Neural cell (in vitro differentiated cells): ENCODE results near the gene SS18L1. TPM values are rescaled to one million over a fixed set of nuclear protein-coding genes. Genes with fewer than 3 reads are reported as not detected.

ENCODE experiments used
- H2AFZ ChIP-seq: fragments of 200-600, 300-800 bp; sonication (generic), shearing (Covaris generic); 2 replicates; pipeline ENCODE4 v1.6.0; 2014; ENCODE audit warnings: low read depth, mild to moderate bottlenecking, antibody characterized with exemption, low read length, moderate library complexity
- H3F3A ChIP-seq: fragments of 200-600 bp; shearing (Covaris generic); 2 replicates; pipeline ENCODE4 v1.6.1; 2016; ENCODE audit warnings: mild to moderate bottlenecking, moderate library complexity, mixed read lengths, antibody characterized with exemption, low read length; ENCODE audit not compliant: insufficient read depth, poor library complexity, severe bottlenecking
- H3K27ac ChIP-seq: fragments of 200-600, 300-800 bp; sonication (generic), shearing (Covaris generic); 2 replicates; pipeline ENCODE4 v1.5.1; 2014; ENCODE audit warnings: mild to moderate bottlenecking, low read length, moderate library complexity
- H3K27me3 ChIP-seq: fragments of 300-800, 200-600 bp; sonication (generic), shearing (Covaris generic); 2 replicates; pipeline ENCODE4 v1.6.0; 2014; ENCODE audit warnings: mild to moderate bottlenecking, low read depth, low read length, moderate library complexity; ENCODE audit not compliant: insufficient read depth
- H3K36me3 ChIP-seq: fragments of 300-800, 200-600 bp; sonication (generic), shearing (Covaris generic); 2 replicates; pipeline ENCODE4 v1.5.1; 2014; ENCODE audit warnings: mild to moderate bottlenecking, antibody characterized with exemption, low read length, moderate library complexity; ENCODE audit not compliant: insufficient read depth
- H3K4me2 ChIP-seq: fragments of 300-800, 200-600 bp; sonication (generic), shearing (Covaris generic); 2 replicates; pipeline ENCODE4 v1.6.0; 2014; ENCODE audit warnings: mild to moderate bottlenecking, low read length
- H3K4me3 ChIP-seq: fragments of 300-800, 200-600 bp; sonication (generic), shearing (Covaris generic); 2 replicates; pipeline ENCODE4 v1.5.1; 2014; ENCODE audit warnings: mild to moderate bottlenecking, low read length, moderate library complexity
- H3K79me2 ChIP-seq: fragments of 200-600 bp; shearing (Covaris generic); replicated peaks from 2 replicates; pipeline ENCODE4 v1.6.0; 2014; ENCODE audit warnings: mild to moderate bottlenecking, low read length, moderate library complexity; ENCODE audit not compliant: insufficient read depth
- H3K9ac ChIP-seq: fragments of 300-800, 200-600 bp; sonication (generic), shearing (Covaris generic); 2 replicates; pipeline ENCODE4 v1.6.1; 2016; ENCODE audit warnings: mild to moderate bottlenecking, low read length, mixed read lengths
- H3K9me2 ChIP-seq: fragments of 200-600 bp; shearing (Covaris generic); 2 replicates; pipeline ENCODE4 v1.6.1; 2016; ENCODE audit warnings: mild to moderate bottlenecking, low read length, mixed read lengths; ENCODE audit not compliant: insufficient read depth
- H3K9me3 ChIP-seq: fragments of 200-600, 300-800 bp; sonication (generic), shearing (Covaris generic); 2 replicates; pipeline ENCODE4 v1.6.1; 2016; ENCODE audit warnings: mild to moderate bottlenecking, mixed run types, low read length, moderate library complexity, mixed read lengths
- H4K20me1 ChIP-seq: fragments of 200-600 bp; shearing (Covaris generic); 2 replicates; pipeline ENCODE4 v1.6.1; 2016; ENCODE audit warnings: mild to moderate bottlenecking, mixed run types; ENCODE audit not compliant: insufficient read depth
- EP300 ChIP-seq: fragments of 450-650 bp; conservative IDR thresholded peaks from 2 replicates; pipeline ENCODE4 v1.6.1; 2014; ENCODE audit warnings: antibody characterized with exemption, mild to moderate bottlenecking, moderate library complexity; ENCODE audit not compliant: poor library complexity, severe bottlenecking
- EZH2 ChIP-seq: fragments of 200-600, 300-800 bp; shearing (Covaris generic), sonication (generic); IDR thresholded peaks from 2 replicates; pipeline ENCODE4 v1.6.1; 2014; ENCODE audit warnings: antibody characterized with exemption, low read length, borderline replicate concordance, mild to moderate bottlenecking; ENCODE audit not compliant: insufficient read depth, poor library complexity, severe bottlenecking
- MXI1 ChIP-seq: fragments of 450-650 bp; conservative IDR thresholded peaks from 2 replicates; pipeline ENCODE4 v1.6.1; 2014; ENCODE audit warnings: antibody characterized with exemption, mild to moderate bottlenecking; ENCODE audit not compliant: poor library complexity, severe bottlenecking
- POLR2AphosphoS5 ChIP-seq: IDR thresholded peaks from 2 replicates; pipeline ENCODE4 v1.6.1; 2012
- RAD21 ChIP-seq: fragments of 450-650 bp; conservative IDR thresholded peaks from 2 replicates; pipeline ENCODE4 v1.6.1; 2014; ENCODE audit warnings: antibody characterized with exemption, mild to moderate bottlenecking, moderate library complexity
- SMC3 ChIP-seq: fragments of 450-650 bp; conservative IDR thresholded peaks from 2 replicates; pipeline ENCODE4 v1.6.1; 2014; ENCODE audit warnings: antibody characterized with exemption, mild to moderate bottlenecking, moderate library complexity; ENCODE audit not compliant: poor library complexity
- TAF1 ChIP-seq: IDR thresholded peaks from 2 replicates; pipeline ENCODE4 v1.6.1; 2012; ENCODE audit warnings: low read depth
- polyA plus RNA-seq: library from polyadenylated mRNA; depleted of rRNA; stranded (reverse); fragments of >200 nt; gene quantifications from 2 replicates; pipeline ENCODE4 v1.2.3, GENCODE V29; 2014
- TF ChIP-seq, protein P1 (sequence below): IDR thresholded peaks from 2 replicates; pipeline ENCODE4 v1.6.1; 2012; ENCODE audit warnings: borderline replicate concordance
- TF ChIP-seq, protein P2 (sequence below): fragments of 450-650 bp; IDR thresholded peaks from 2 replicates; pipeline ENCODE4 v1.5.1; 2014; ENCODE audit warnings: antibody characterized with exemption, mild to moderate bottlenecking, moderate library complexity; ENCODE audit not compliant: poor library complexity, severe bottlenecking

SS18L1 gene
- polyA plus RNA-seq, 1 donor from 2014 or later = 117 TPM

- Histone ChIP-seq H3K9me2 (no peaks in the 10 kb centered on the region), H3F3A (no peaks in the 10 kb centered on the region)
Measured at GRCh38 chr20:62103508-62104233, 39.9 kb upstream of the SS18L1 start.

DNA sequence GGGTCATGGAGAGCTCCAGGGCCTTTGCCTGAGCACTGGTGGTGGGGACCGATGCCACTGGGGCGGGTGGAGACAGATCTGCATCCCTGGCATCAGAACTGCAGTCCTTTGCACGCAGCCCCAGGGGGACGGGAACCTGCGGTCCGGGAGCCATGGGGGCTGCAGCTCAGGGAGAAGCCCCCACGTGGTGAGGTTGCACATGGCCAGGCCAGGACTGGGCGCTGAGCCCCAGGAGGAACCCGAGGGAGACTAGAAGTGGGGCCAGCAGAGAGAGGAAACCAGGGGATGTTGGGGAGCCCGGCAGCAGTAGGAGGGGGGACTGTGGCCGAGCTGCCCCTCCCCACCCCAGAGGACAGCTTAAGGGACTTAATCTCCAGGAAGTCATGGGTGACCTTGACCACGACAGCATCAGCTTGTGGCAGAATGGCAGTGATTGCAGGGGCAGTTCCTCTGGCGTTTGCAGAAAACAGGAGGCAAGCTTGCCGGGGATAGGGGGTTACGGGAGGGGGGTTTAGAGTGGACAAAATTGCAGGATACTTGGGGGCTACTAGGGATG lies 39.3 kb upstream of the SS18L1 start:
- H3K79me2 ChIP-seq = no peaks in the 10 kb centered on the region
- no peaks in the 10 kb centered on the region for H3F3A ChIP-seq

More at GRCh38 chr20:62103508-62104233, 39.9 kb upstream of the SS18L1 start:
- TF ChIP-seq, protein P1, sequence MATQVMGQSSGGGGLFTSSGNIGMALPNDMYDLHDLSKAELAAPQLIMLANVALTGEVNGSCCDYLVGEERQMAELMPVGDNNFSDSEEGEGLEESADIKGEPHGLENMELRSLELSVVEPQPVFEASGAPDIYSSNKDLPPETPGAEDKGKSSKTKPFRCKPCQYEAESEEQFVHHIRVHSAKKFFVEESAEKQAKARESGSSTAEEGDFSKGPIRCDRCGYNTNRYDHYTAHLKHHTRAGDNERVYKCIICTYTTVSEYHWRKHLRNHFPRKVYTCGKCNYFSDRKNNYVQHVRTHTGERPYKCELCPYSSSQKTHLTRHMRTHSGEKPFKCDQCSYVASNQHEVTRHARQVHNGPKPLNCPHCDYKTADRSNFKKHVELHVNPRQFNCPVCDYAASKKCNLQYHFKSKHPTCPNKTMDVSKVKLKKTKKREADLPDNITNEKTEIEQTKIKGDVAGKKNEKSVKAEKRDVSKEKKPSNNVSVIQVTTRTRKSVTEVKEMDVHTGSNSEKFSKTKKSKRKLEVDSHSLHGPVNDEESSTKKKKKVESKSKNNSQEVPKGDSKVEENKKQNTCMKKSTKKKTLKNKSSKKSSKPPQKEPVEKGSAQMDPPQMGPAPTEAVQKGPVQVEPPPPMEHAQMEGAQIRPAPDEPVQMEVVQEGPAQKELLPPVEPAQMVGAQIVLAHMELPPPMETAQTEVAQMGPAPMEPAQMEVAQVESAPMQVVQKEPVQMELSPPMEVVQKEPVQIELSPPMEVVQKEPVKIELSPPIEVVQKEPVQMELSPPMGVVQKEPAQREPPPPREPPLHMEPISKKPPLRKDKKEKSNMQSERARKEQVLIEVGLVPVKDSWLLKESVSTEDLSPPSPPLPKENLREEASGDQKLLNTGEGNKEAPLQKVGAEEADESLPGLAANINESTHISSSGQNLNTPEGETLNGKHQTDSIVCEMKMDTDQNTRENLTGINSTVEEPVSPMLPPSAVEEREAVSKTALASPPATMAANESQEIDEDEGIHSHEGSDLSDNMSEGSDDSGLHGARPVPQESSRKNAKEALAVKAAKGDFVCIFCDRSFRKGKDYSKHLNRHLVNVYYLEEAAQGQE = no peak
- TF ChIP-seq EP300 = no peak
- no peak for TF ChIP-seq EZH2
- TF ChIP-seq MXI1 = no peak
- no peak for TF ChIP-seq SMC3
- no peak for TF ChIP-seq TAF1
- TF ChIP-seq, protein P2, sequence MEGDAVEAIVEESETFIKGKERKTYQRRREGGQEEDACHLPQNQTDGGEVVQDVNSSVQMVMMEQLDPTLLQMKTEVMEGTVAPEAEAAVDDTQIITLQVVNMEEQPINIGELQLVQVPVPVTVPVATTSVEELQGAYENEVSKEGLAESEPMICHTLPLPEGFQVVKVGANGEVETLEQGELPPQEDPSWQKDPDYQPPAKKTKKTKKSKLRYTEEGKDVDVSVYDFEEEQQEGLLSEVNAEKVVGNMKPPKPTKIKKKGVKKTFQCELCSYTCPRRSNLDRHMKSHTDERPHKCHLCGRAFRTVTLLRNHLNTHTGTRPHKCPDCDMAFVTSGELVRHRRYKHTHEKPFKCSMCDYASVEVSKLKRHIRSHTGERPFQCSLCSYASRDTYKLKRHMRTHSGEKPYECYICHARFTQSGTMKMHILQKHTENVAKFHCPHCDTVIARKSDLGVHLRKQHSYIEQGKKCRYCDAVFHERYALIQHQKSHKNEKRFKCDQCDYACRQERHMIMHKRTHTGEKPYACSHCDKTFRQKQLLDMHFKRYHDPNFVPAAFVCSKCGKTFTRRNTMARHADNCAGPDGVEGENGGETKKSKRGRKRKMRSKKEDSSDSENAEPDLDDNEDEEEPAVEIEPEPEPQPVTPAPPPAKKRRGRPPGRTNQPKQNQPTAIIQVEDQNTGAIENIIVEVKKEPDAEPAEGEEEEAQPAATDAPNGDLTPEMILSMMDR = no peak
- no peak for TF ChIP-seq POLR2AphosphoS5
- Histone ChIP-seq H2AFZ (no peak overlapping the region), H3K27me3 (no peaks in the 10 kb centered on the region), H3K9ac (no peak overlapping the region), H4K20me1 (no peaks in the 10 kb centered on the region), H3K36me3 (no peaks in the 10 kb centered on the region), H3K9me3 (no peaks in the 10 kb centered on the region), H3K79me2 (no peaks in the 10 kb centered on the region), H3K27ac (no peak overlapping the region), H3K4me2 (no peak overlapping the region), H3K4me3 (no peak overlapping the region)

More for the DNA sequence above, 39.3 kb upstream of the SS18L1 start:
- Histone ChIP-seq H3K27ac (no peak overlapping the region), H4K20me1 (no peaks in the 10 kb centered on the region), H3K9me3 (peaks cover 5% of the 10 kb centered on the region), H3K9me2 (no peaks in the 10 kb centered on the region), H3K36me3 (no peaks in the 10 kb centered on the region), H3K9ac (no peak overlapping the region), H3K4me2 (no peak overlapping the region), H3K27me3 (no peaks in the 10 kb centered on the region), H2AFZ (no peak overlapping the region), H3K4me3 (no peak overlapping the region)
- TF ChIP-seq MXI1 (no peak), RAD21 (no peak), SMC3 (no peak), EP300 (no peak), EZH2 (no peak), POLR2AphosphoS5 (no peak)
